ENCODE measurements around the gene TRAPPC2.

DNA sequence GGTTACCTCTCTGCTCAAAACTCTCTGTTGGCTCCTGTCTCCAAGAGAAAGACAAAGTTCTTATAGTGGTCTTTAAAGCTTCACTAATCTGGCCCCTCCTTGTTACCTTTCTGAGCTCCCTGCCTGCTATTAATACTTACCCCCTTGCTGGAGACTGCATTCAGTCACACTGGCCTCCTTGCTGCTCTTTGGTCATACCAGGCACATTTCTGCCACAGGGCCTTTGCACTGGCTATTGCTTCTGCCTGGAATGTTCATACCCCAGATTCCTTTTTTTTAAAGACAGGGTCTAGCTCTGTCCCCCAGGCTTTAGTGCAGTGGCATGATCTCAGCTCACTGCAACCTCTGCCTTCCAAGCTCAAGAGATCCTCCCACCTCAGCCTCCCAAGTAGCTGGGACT is 61.4 kb downstream of the TRAPPC2 start:
- TF ChIP-seq, protein P1, sequence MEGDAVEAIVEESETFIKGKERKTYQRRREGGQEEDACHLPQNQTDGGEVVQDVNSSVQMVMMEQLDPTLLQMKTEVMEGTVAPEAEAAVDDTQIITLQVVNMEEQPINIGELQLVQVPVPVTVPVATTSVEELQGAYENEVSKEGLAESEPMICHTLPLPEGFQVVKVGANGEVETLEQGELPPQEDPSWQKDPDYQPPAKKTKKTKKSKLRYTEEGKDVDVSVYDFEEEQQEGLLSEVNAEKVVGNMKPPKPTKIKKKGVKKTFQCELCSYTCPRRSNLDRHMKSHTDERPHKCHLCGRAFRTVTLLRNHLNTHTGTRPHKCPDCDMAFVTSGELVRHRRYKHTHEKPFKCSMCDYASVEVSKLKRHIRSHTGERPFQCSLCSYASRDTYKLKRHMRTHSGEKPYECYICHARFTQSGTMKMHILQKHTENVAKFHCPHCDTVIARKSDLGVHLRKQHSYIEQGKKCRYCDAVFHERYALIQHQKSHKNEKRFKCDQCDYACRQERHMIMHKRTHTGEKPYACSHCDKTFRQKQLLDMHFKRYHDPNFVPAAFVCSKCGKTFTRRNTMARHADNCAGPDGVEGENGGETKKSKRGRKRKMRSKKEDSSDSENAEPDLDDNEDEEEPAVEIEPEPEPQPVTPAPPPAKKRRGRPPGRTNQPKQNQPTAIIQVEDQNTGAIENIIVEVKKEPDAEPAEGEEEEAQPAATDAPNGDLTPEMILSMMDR (conservative IDR thresholded peaks at IDR 0.05; ENCODE audit: low read length): no peak
- TF ChIP-seq EZH2phosphoT487 (IDR thresholded peaks at IDR 0.05; ENCODE audit: borderline replicate concordance, low read depth, low read length): no peak
